PC-3 (cell line): ENCODE results near the gene FGGY. TPM values are rescaled to one million over a fixed set of nuclear protein-coding genes. Genes with fewer than 3 reads are reported as not detected.
A peak's percentile ranks its signal among the peaks of the same experiment; 100 is the strongest.

ENCODE experiments used
- ATAC-seq: fragments of 200-7000 bp; cut with Tn5 transposase; 2 replicates; pipeline ENCODE4 v1.9.1; 2020; ENCODE audit warnings: mild to moderate bottlenecking, moderate library complexity
- BruUV-seq: library from RNA; stranded (reverse); fragments of 400-500 nt; replicated peaks from 2 replicates; lab custom pipeline; 2021; lab: Mats Ljungman, UMichigan
- CTCF ChIA-PET: fragments of 300-600 bp; sonication (Branson Sonifier 250); formaldehyde crosslinking; loops from one replicate; lab custom pipeline; 2022; ENCODE audit warnings: antibody characterized with exemption; lab: Charles Lee
- POLR2A ChIA-PET: fragments of 300-600 bp; sonication (Branson Sonifier 250); formaldehyde crosslinking; loops from one replicate; lab custom pipeline; 2022; ENCODE audit warnings: antibody characterized with exemption; ENCODE audit not compliant: unreplicated experiment; lab: Charles Lee
- DNase-seq: peaks from one replicate; pipeline ENCODE4 v3.0.0-alpha.2; 2015
- H2AFZ ChIP-seq: fragments of 300-600 bp; sonication (generic); 2 replicates; pipeline ENCODE4 v1.6.0; 2016; ENCODE audit warnings: antibody characterized with exemption, low read length
- H3F3A ChIP-seq: fragments of 300-600 bp; sonication (generic); one replicate; pipeline ENCODE4 v1.6.0; 2017; ENCODE audit warnings: antibody characterized with exemption, low read length, control low read depth, mild to moderate bottlenecking; ENCODE audit not compliant: unreplicated experiment
- H3K27ac ChIP-seq: fragments of 300-600 bp; sonication (generic); 2 replicates; pipeline ENCODE4 v1.5.1; 2016; ENCODE audit warnings: mild to moderate bottlenecking, low read length
- H3K27me3 ChIP-seq: fragments of 300-600 bp; sonication (generic); 2 replicates; pipeline ENCODE4 v1.6.1; 2016; ENCODE audit warnings: low read length, mixed read lengths
- H3K36me3 ChIP-seq: fragments of 300-600 bp; sonication (generic); 2 replicates; pipeline ENCODE4 v1.6.1; 2016; ENCODE audit warnings: low read depth, mixed run types, low read length, mixed read lengths
- H3K4me1 ChIP-seq: fragments of 300-600 bp; sonication (generic); 2 replicates; pipeline ENCODE4 v1.5.1; 2016; ENCODE audit warnings: low read length; ENCODE audit not compliant: insufficient read depth
- H3K4me2 ChIP-seq: fragments of 300-600 bp; sonication (generic); 2 replicates; pipeline ENCODE4 v1.6.0; 2016; ENCODE audit warnings: low read length
- H3K4me3 ChIP-seq: fragments of 300-600 bp; sonication (generic); 2 replicates; pipeline ENCODE4 v1.5.1; 2016; ENCODE audit warnings: mild to moderate bottlenecking, low read length, mixed read lengths
- H3K79me2 ChIP-seq: fragments of 300-600 bp; sonication (generic); 2 replicates; pipeline ENCODE4 v1.6.1; 2017; ENCODE audit warnings: low read length, mixed read lengths
- H3K9ac ChIP-seq: fragments of 300-600 bp; sonication (generic); 2 replicates; pipeline ENCODE4 v1.6.0; 2016; ENCODE audit warnings: mild to moderate bottlenecking, low read length
- H3K9me2 ChIP-seq: fragments of 300-600 bp; sonication (generic); replicated peaks from 2 replicates; pipeline ENCODE4 v1.6.1; 2016; ENCODE audit warnings: mixed run types, low read length, mixed read lengths
- H3K9me3 ChIP-seq: fragments of 300-600 bp; sonication (generic); 2 replicates; pipeline ENCODE4 v1.6.1; 2016; ENCODE audit warnings: low read length, mixed read lengths
- H4K20me1 ChIP-seq: fragments of 300-600 bp; sonication (generic); 2 replicates; pipeline ENCODE4 v1.6.1; 2016; ENCODE audit warnings: low read length, mixed read lengths
- EZH2 ChIP-seq: fragments of 300-600 bp; sonication (generic); IDR thresholded peaks from one replicate; pipeline ENCODE4 v1.6.1; 2017; ENCODE audit warnings: antibody characterized with exemption, mild to moderate bottlenecking, low read length; ENCODE audit not compliant: unreplicated experiment
- EZH2phosphoT487 ChIP-seq: fragments of 300-600 bp; sonication (generic); IDR thresholded peaks from 2 replicates; pipeline ENCODE4 v1.6.1; 2018; ENCODE audit warnings: mild to moderate bottlenecking, antibody characterized with exemption, low read length, borderline replicate concordance
- intact Hi-C: fragments of 100-400 bp; cut with micrococcal nuclease; formaldehyde crosslinking; loops from 2 replicates; pipeline ENCODE4 v1.9.0; 2023
- total RNA-seq: library from RNA; depleted of rRNA; stranded (reverse); fragments of >200 nt; gene quantifications from 2 replicates; pipeline ENCODE4 v1.2.3, GENCODE V29; 2014
- TF ChIP-seq, protein P1 (sequence below): fragments of 300-600 bp; sonication (generic); conservative IDR thresholded peaks from 2 replicates; pipeline ENCODE4 v1.5.1; 2017; ENCODE audit warnings: antibody characterized with exemption, low read depth, mild to moderate bottlenecking, low read length

Gene FGGY
- total RNA-seq, 1 experiment from 2014 or later = 7.4 TPM

DNA sequence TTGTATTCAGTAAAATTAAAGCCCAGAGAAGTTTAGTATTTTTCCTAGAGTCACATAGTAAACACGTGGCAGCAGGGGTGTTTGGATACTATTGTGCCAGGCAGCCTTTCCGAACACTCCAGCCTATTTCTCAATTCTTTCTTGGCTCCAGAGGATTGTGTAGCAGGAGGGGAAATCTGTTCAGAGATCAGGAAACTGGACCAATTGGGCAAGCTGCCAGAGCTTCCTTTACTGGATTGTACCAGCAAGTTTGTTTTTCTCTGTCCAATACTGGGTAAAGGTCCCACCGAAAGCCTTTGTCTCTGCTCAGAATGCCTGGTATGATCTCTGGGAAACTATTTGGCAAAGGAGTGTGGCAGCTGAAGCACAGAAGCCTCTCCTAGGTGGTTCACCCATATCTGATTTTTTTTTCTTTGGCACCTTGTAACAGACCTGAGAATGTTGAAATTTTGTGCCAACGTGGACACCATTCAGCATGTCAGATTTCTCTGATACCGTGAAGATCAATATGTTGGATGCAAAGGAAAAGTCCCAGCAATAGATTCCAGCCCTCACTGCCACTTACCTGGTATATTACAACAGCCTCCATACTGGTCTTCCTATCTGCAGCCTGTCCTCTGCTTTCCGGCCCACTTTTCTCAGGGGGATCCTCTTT is 126.2 kb downstream of the FGGY start:
- H3K79me2 ChIP-seq = no peaks in the 10 kb centered on the region
- no TSS peak for BruUV-seq
- ATAC-seq (peak; percentile 14; the same call in 1 of the 2 replicates), DNase-seq (peak; percentile 68)
- CTCF ChIA-PET = no interaction called here
- no peaks in the 10 kb centered on the region for H3K36me3 ChIP-seq
- H3K4me1 ChIP-seq = peaks cover 34% of the 10 kb centered on the region
- no peak overlapping the region for H3K9ac ChIP-seq
- intact Hi-C loops = no loop called here
- TF ChIP-seq EZH2 = no peak
- no peak for TF ChIP-seq EZH2phosphoT487
- TF ChIP-seq, protein P1, sequence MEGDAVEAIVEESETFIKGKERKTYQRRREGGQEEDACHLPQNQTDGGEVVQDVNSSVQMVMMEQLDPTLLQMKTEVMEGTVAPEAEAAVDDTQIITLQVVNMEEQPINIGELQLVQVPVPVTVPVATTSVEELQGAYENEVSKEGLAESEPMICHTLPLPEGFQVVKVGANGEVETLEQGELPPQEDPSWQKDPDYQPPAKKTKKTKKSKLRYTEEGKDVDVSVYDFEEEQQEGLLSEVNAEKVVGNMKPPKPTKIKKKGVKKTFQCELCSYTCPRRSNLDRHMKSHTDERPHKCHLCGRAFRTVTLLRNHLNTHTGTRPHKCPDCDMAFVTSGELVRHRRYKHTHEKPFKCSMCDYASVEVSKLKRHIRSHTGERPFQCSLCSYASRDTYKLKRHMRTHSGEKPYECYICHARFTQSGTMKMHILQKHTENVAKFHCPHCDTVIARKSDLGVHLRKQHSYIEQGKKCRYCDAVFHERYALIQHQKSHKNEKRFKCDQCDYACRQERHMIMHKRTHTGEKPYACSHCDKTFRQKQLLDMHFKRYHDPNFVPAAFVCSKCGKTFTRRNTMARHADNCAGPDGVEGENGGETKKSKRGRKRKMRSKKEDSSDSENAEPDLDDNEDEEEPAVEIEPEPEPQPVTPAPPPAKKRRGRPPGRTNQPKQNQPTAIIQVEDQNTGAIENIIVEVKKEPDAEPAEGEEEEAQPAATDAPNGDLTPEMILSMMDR = no peak
- H3K4me2 ChIP-seq = peak overlapping the region; percentile 19; the same call in 1 of the 2 replicates
- H3K9me2 ChIP-seq = no peaks in the 10 kb centered on the region
- H2AFZ ChIP-seq = no peak overlapping the region
- H3K27ac ChIP-seq = no peak overlapping the region
- no peaks in the 10 kb centered on the region for H4K20me1 ChIP-seq
- no peaks in the 10 kb centered on the region for H3K9me3 ChIP-seq
- POLR2A ChIA-PET = no interaction called here
- peaks cover 6% of the 10 kb centered on the region for H3F3A ChIP-seq
- no peak overlapping the region for H3K4me3 ChIP-seq
- no peaks in the 10 kb centered on the region for H3K27me3 ChIP-seq

DNA sequence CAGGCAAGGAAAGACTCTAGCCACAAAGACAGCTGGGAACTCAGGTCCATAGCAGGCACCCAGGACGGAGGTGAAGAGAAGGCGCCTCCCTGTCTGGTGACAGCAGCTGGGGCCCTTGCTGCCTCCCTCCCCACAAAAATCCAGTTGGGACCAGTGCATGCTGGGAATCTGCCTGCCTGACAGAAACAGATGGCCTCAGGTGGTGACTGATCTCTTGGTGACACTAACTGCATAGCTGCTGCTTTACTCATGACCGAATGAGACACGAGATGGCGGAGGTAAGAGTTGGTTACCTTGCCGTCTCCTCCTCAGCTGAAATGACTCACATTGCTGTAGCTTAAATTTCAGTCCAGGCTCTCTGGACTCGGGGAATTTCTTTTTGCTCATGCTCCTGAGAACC is 130.3 kb downstream of the FGGY start:
- Histone ChIP-seq H3F3A (peaks cover 6% of the 10 kb centered on the region), H3K9ac (peak overlapping the region; percentile 32), H3K9me2 (no peaks in the 10 kb centered on the region), H3K4me3 (peak overlapping the region; percentile 26; the same call in 1 of the 2 replicates), H3K9me3 (no peaks in the 10 kb centered on the region), H2AFZ (peak overlapping the region; percentile 68), H3K27me3 (no peaks in the 10 kb centered on the region), H3K27ac (peak overlapping the region; percentile 75), H3K4me2 (peak overlapping the region; percentile 69), H3K4me1 (peaks cover 55% of the 10 kb centered on the region), H4K20me1 (no peaks in the 10 kb centered on the region), H3K36me3 (no peaks in the 10 kb centered on the region), H3K79me2 (no peaks in the 10 kb centered on the region)
- ChIA-PET POLR2A (interaction anchor here (0.7 kb wide), 2 partner anchors 18 to 155 kb away, joined by 4 to 12 read pairs; no protein-coding TSS in a partner anchor), CTCF (interaction anchor here (0.9 kb wide), 1 partner anchor 272 kb away, joined by 3 read pairs; no protein-coding TSS in a partner anchor)
- intact Hi-C loops = loop anchor here (2.0 kb wide), 2 partner anchors 130 to 144 kb away; partner anchors contain the start of gene FGGY
- no peak for TF ChIP-seq EZH2phosphoT487
- TF ChIP-seq EZH2 = no peak
- TF ChIP-seq, protein P1 = no peak
- ATAC-seq = peak; percentile 90
- peak; percentile 97 for DNase-seq
- BruUV-seq = no TSS peak

GRCh38 chr1:59427784-59428183 is 130.9 kb downstream of the FGGY start:
- Histone ChIP-seq H3K9me2 (no peaks in the 10 kb centered on the region), H3K36me3 (no peaks in the 10 kb centered on the region), H3K27ac (peak overlapping the region; percentile 75), H3K9ac (peak overlapping the region; percentile 29; the same call in 1 of the 2 replicates), H2AFZ (no peak overlapping the region), H3F3A (peaks cover 6% of the 10 kb centered on the region), H3K79me2 (no peaks in the 10 kb centered on the region), H4K20me1 (no peaks in the 10 kb centered on the region), H3K4me2 (peak overlapping the region; percentile 58), H3K4me1 (peaks cover 57% of the 10 kb centered on the region), H3K9me3 (no peaks in the 10 kb centered on the region), H3K4me3 (peak overlapping the region; percentile 26), H3K27me3 (no peaks in the 10 kb centered on the region)
- ChIA-PET POLR2A (no interaction called here), CTCF (interaction anchor here (0.9 kb wide), 1 partner anchor 271 kb away, joined by 3 read pairs; no protein-coding TSS in a partner anchor)
- intact Hi-C loops = loop anchor here (2.0 kb wide), 2 partner anchors 131 to 143 kb away; partner anchors contain the start of gene FGGY
- TF ChIP-seq EZH2phosphoT487 = no peak
- TF ChIP-seq, protein P1 = no peak
- no peak for TF ChIP-seq EZH2
- BruUV-seq = no TSS peak
- ATAC-seq = no peak
- no peak for DNase-seq
